GM23338 (cell line): ENCODE measurements around the gene CASQ1.

ENCODE experiments used
- CREB1 ChIP-seq: fragments of 250-450 bp; sonication (Bioruptor Pico); IDR thresholded peaks from 2 replicates; pipeline ENCODE4 v1.5.0; 2020; ENCODE audit warnings: low read depth, mild to moderate bottlenecking, moderate library complexity
- CTCF ChIP-seq, 2 experiments: fragments of 200-600 bp in 1 of 2; sonication (generic) in 1 of 2; conservative IDR thresholded peaks; 2 replicates each; pipeline versions ENCODE4 v1.5.1 to v1.6.1; 2016 to 2017; ENCODE audit warnings: antibody characterized with exemption in 2 of 2, low read depth in 2 of 2, mild to moderate bottlenecking in 2 of 2, moderate library complexity in 1 of 2
- ETS1 ChIP-seq: IDR thresholded peaks from 2 replicates; pipeline ENCODE4 v1.6.1; 2016; ENCODE audit warnings: antibody characterized with exemption
- EZH2 ChIP-seq: fragments of 200-600 bp; sonication (generic); IDR thresholded peaks from one replicate; pipeline ENCODE4 v1.8.0; 2017; ENCODE audit warnings: antibody characterized with exemption, mild to moderate bottlenecking, low read depth; ENCODE audit not compliant: unreplicated experiment
- EZH2phosphoT487 ChIP-seq: fragments of 200-600 bp; sonication (generic); IDR thresholded peaks from one replicate; pipeline ENCODE4 v1.8.1; 2018; ENCODE audit warnings: antibody characterized with exemption; ENCODE audit not compliant: unreplicated experiment
- JUNB ChIP-seq: IDR thresholded peaks from one replicate; pipeline ENCODE4 v1.6.1; 2016; ENCODE audit warnings: antibody characterized with exemption; ENCODE audit not compliant: unreplicated experiment
- NANOG ChIP-seq: IDR thresholded peaks from 2 replicates; pipeline ENCODE4 v1.6.1; 2016; ENCODE audit warnings: antibody characterized with exemption, borderline replicate concordance
- POLR2AphosphoS5 ChIP-seq: IDR thresholded peaks from 2 replicates; pipeline ENCODE4 v1.6.1; 2016; ENCODE audit warnings: antibody characterized with exemption, low read depth
- REST ChIP-seq: IDR thresholded peaks from one replicate; pipeline ENCODE4 v1.6.1; 2018; ENCODE audit warnings: antibody characterized with exemption; ENCODE audit not compliant: unreplicated experiment
- STAT1 ChIP-seq: IDR thresholded peaks from one replicate; pipeline ENCODE4 v1.6.1; 2016; ENCODE audit warnings: antibody characterized with exemption; ENCODE audit not compliant: unreplicated experiment
- ZNF114 ChIP-seq: fragments of 250-450 bp; sonication (Bioruptor Pico); IDR thresholded peaks from 2 replicates; pipeline ENCODE4 v1.5.0; 2020; ENCODE audit warnings: mild to moderate bottlenecking, moderate library complexity
- ZNF331 ChIP-seq: fragments of 250-450 bp; sonication (Bioruptor Pico); IDR thresholded peaks from 2 replicates; pipeline ENCODE4 v1.5.0; 2020; ENCODE audit warnings: low read depth, mild to moderate bottlenecking, moderate library complexity
- ZNF462 ChIP-seq: fragments of 250-450 bp; sonication (Bioruptor Pico); IDR thresholded peaks from 2 replicates; pipeline ENCODE4 v1.5.0; 2020; ENCODE audit warnings: mild to moderate bottlenecking, moderate library complexity

- TF ChIP-seq CTCF (conservative IDR thresholded peaks at IDR 0.05; ENCODE audit: low read depth in 2 of 2) (no peak), EZH2 (no peak), POLR2AphosphoS5 (no peak), EZH2phosphoT487 (no peak), JUNB (no peak), CREB1 (CRISPR knock-in tag) (no peak), REST (no peak), ZNF114 (CRISPR knock-in tag) (no peak), STAT1 (no peak), ZNF331 (CRISPR knock-in tag) (no peak), ETS1 (no peak), ZNF462 (CRISPR knock-in tag) (no peak), NANOG (no peak)
Measured at GRCh38 chr1:160187407-160187806, 3.0 kb upstream of the CASQ1 start.
